EL (cell line): ENCODE results near the gene RCCD1.

ENCODE experiments used
- DNase-seq: peaks from one replicate; pipeline ENCODE4 v3.0.0-alpha.2; 2016

The RCCD1 gene

DNA sequence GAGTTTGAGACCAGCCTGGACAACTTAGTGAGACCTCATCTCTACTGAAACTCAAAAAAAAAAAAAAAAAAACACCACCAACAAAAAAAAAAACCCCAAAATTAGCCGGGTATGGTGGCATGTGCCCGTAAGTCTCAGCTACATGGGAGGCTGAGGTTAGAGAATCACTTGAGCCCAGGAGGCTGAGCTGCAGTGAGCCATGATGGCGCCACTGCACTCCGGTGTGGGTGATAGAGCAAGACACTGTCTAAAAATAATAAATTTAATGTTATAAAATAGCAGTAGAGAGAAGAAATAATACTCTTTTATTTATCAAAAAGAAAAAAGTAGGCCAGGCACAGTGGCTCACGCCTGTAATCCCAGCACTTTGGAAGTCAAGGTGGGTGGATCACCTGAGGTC, 17.4 kb downstream of the RCCD1 start:
- no peak for DNase-seq

DNA sequence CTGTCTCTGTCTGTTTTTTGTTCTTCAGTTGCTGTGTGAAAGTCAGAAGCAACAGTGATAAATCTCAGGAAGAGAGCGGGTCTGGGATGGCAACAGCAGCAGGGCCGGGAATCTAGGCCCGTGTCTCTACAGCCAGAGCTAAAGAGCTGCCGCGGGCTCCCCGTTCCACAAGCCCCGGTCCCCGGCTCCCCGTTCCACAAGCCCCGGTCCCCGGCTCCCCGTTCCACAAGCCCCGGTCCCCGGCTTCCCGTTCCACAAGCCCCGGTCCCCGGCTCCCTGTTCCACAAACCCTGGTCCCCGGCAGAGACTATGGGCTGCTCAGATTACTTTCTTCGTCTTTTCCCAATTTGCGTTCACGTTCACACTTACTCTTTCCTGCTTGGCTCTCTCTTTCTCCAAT, 19.5 kb downstream of the RCCD1 start:
- no peak for DNase-seq

DNA sequence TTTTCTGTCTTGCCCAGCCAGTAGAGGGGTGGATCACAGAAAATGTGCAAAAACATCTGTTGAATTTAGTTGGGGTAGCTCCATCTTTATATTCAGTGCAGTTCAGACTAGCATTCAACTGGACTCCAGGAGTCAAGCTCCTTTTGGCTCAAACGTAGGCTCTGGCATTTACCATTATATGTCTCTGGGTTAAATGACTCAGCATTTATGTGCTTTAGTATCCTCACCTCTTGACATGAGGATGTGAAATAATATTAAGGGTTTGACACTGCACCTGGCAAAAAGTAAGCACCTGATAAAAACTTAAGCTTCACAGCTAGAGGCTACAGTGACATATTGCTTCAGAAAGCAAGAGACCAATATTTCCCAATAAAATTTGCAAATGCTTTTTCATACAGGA, 24.9 kb downstream of the RCCD1 start:
- no peak for DNase-seq

DNA sequence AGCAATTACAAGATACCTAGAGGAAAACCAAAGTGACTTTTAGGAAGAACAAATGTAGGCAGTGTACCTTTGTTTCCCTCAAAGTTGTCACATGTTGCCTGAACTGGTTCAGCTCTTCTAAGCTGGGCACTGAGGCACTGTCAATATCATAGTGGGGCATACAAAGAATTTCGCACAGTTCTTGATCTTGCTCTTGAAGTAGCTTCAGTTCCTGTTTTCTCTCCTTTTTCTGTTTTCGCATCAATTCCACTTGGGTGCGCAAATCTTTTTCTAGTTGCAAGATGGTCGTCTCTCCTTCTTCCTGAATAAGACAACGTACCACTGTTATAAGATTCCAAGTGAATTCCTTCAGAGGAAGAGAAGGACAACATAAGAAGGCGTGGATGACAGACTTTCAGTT, 27.0 kb downstream of the RCCD1 start:
- no peak for DNase-seq

DNA sequence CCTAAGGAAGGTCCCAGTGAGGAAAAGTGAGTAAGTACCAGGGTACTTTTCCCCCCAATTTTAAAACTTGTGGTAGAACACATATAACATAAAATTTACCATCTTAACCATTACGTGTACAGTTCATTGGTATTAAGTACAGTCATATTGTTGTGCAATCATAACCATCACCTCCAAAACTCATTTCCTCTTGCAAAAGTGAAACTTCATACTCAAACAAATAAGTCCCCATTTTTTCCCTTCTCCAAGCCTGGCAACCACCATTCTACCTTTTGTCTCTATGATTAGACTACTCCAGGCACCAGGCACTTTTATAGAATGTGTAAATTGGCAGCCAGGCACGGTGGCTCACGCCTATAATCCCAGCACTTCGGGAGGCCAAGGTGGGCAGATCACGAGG, 27.5 kb downstream of the RCCD1 start:
- DNase-seq, result peak; percentile 34

DNA sequence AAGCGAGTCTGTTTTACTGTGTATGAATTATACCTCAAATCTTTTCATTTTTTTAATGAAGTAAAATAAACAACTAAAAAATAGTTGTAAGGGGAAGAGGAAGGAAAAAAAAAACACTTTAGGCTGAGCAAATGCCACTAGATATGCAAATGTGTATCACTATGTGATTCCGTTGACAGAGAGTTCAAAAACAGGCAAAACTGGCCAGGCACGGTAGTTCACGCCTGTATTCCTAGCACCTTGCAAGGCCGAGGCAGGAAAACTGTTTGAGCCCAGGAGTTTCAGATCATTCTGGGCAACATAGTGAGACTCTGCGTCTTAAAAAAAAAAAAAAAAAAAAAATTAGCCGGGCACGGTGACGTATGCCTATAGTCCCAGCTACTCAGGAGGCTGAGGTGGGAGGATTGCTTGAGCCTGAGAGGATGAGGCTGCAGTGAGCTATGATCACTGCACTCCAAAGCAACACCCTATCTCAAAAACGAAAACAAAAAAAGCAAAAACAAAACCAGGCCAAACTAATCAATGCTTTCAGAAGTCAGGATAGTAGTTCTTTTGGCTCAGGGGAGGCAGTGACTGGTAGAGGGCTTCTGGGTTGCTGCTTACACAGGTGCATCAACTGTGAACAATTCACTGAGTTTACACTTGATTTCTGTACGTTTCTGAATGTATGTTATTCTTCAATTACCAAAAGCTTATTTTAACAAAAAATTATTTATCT, 32.3 kb downstream of the RCCD1 start:
- DNase-seq, result no peak

DNA sequence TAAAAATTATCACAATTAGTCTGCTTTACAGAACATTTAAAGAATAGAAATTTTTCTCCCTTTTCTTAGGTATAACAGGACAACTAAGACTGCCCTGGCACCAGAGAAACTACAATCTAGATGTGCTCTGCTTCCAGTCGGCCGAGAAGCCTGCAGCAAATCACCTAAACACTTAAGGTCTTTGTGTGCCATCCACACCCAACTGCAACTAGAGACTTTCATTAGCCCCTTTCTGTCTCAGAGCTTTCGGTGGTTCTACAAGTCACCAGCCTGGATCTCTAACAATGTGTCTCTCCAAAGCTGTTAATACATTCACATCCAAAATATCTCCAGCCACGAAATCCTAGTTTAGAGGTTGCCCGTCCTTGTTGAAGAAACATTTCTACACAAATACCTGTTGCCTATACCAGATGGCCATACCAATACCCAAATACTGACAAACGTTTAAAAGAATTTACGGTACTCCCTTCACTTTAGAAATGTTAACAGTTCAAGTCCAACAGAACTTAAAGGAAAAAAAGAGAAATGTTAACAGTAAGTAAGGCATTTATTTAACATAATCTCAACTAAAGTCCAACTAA, 33.0 kb downstream of the RCCD1 start:
- no peak for DNase-seq

DNA sequence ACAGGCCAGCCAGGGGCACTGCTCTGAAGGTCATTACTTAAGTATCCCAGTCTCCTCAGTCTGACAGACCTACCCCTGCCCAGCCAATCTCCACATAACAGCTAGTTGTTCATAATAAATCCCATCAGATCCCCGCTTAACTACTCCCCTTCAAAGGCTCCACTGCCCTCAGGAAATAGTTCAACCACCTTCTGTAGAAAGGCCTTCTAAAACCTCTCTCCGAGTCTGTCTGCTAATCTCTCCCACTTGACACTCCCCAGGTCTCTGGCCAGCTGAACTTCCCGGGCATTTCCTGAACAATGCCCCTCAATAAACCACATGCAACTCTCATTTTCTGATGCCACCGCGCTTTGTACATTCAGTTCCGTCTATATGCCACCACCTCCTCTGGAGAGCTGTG, 33.6 kb downstream of the RCCD1 start:
- no peak for DNase-seq

DNA sequence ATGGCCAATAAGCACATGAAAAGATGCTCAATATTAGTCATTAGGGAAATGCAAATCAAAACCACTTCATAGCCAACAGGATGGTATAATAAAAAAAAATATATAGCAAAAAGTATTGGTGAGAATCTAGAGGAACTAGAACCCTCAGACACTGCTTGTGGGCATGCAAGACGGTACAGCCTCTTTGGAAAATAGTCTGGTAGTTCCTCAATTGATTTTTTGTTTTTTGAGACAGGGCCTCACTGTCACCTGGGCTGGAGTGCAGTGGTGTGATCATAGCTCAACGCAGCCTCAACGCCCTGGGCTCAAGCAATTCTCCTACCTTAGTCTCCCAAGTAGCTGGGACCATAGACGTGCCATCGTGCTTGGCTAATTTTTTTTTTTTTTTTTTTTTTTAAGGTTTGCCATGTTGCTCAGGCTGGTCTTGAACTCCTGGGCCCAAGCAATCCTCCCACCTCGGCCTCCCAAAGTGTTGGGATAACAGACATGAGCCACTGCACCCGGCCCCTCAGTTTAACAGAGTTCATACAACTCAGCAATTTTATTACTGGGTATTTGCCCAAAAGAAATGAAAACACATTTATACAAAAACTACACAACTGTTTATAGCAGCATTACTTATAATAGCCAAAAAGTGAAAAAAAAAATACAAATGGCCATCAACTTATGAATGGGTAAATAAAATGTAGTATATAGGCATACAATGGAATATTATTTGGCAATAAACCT, 34.5 kb downstream of the RCCD1 start:
- DNase-seq, result no peak

DNA sequence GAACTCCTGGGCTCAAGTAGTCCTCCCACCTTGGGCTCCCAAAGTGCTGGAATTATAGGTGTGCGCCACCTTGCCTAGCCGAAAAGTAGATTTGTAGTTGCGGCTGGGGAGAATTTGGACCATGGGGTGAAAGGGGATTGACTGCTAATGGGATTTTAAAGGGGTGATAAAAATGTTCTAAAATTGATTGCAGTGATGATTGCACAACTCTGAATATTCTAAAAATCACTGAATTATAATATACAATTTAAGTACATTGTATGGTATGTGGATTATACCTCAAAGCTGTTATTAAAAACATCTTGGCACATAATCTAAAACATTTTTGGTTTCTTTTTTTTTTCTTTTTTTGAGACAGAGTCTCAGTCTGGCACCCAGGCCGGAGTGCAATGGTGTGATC, 35.8 kb downstream of the RCCD1 start:
- no peak for DNase-seq

DNA sequence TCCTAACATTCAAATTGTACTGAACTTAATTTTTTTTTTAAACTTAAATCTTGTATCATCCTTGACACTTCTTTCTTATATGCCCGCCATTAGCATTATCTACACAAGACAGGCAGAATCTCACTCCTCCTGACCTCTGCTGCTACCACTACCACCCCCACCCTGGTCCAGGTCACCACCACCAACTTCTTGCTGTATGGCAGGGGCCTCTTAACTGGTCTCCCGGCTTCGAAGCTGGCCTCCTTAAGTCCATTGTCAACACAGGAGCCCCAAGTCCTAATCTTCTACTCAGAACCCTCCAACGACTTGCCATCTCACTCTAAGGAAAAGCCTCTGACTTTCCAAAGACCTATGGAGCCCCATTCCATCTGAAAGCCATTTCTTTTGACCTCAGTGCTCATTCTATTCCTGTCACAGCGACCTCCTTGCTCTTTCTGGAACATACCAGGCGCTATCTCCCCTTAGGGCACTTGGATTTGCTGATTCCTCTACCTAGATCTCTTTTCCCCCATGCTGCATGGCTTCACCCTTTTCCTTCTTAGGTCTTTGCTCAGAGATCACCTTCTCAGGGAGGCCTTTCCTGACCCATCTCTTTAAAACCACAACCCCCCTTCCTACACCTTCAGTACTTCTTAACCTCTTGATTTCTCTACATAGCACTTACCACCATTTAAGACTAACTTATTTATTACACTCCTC, 37.1 kb downstream of the RCCD1 start:
- peak; percentile 8 for DNase-seq

DNA sequence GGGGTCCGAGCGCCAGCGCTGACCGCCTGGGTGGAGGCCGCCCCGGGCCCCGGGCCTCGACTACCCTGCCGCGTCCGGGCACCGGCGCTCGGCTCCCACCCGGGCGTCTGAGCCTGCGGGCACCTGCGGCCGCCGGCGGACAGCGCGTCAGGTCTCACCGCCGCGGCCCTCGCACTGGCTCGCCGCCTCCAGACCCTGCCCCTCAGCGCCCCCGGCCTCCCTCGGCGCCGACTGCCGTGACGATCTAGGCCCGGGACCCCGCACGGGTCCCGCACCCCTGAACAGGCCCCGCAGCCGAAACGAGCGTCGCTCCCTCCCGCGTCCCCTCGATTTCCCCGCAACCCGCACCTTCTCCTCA, 39.4 kb downstream of the RCCD1 start:
- no peak for DNase-seq

DNA sequence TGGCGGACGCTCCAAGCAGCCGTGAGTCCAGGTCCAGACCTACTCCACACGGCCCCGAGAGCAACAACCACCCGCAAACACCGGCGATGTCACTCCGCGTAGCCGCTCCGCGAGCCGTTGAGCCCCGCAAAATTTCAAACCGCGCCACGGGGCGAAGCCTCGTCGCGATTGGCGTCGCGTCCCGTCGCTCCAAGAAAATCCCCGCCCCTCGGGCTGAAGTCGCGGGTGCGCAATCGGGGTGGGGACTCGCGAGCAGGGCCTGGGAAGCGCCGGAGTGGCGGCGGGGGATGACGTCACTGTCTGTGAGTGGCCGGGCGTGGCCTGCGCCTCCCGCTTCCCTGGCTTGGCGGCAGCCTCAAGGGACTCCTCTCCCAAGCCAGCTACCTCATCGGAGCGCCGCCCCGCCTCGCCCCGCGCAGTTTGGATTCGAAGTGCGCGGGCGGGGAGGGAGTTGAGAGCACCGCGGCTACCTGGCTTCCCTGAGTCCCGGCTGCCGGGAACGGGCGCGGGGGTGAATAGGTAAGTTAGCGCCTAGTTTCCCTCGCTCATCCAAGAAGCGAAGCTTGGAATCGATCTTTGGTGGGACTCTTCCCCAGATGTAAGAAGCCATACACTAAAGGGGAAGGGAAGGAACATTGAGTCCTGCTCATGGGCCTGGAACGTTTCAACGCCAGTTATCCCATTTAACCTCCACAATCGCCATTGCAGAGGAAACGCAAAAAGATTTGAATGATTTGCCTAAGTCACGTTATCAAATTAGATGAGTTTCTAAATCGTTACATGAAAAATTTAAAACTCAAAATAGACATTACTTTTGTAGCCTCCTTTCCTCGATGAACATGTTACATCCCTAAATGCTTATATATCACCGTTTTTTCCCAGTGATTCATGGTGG, 40.0 kb downstream of the RCCD1 start, which contains the start of gene PRC1:
TSS of gene PRC1 (minus strand) at position 119 of the 895 bp plus-strand sequence. CDS start at position 1, 118 bp downstream.
- DNase-seq, result peak; percentile 98

DNA sequence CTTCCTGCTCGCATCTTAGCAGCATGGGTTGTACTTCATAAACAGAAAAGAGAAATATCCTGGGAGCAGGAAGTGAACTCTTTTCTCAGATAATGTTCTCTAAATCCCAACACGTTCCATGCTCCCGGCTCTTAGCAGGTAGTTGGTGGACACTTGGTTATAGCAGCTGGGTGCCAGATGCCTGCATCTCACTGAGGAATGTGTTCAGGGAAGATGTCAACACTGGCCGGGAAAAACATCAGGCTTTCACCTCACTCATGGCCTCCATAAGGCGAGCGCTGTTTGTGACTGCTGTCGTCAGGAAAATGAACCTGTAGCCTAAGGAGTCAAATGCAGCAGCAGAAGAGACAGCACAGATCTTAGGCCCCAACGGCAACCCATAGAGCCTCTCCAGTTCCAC, 44.1 kb downstream of the RCCD1 start:
- no peak for DNase-seq

DNA sequence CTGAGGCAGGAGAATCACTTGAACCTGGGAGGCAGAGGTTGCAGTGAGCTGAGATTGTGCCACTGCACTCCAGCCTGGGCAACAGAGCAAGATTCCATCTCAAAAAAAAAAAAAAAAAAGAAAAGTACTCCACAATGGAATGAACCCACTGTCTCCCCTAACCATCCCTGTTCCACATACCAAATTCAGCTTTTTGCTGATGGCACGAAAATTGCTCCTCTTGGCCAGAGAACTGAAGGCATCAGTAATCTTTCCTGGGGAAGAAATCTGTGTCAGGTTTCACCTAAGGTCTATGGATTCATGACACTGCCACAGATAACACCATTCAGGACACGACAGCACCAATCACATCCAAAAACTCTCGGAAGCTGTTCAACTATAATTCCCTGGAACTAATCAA, 46.5 kb downstream of the RCCD1 start:
- DNase-seq, result no peak

DNA sequence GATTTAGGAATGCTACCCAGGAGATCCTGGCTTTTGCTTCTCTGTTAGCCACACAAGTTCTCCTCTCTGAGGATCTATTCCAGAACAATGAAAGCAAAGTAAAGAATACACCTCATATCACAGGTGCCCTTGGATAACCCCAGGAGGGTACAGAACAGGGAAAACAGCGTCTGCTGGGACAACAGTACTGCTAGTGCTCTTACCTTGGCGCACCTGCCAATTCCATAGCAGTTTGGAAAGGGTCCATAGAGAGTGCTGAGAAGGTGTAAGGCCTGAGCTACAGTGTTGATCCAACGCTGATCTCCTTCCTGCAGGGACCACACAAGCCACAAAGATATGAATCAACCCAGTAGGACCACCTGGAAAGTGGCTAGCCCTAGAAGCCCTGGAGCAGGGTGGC, 52.6 kb downstream of the RCCD1 start:
- DNase-seq, result no peak
